Glutamatergic neuron (in vitro differentiated cells): ENCODE results near the gene CNTN1. TPM values are rescaled to one million over a fixed set of nuclear protein-coding genes. Genes with fewer than 3 reads are reported as not detected.
A peak's percentile ranks its signal among the peaks of the same experiment; 100 is the strongest.

Experiments used
- DNase-seq: peaks from one replicate; pipeline ENCODE4 v3.0.0; 2022
- H3K27ac Mint-ChIP-seq: one replicate; pipeline ENCODE4 v1.8.0; 2020; ENCODE audit warnings: mild to moderate bottlenecking, mixed read lengths, inconsistent platforms; ENCODE audit not compliant: unreplicated experiment
- H3K27me3 Mint-ChIP-seq: one replicate; pipeline ENCODE4 v1.8.0; 2020; ENCODE audit warnings: mild to moderate bottlenecking, moderate library complexity, mixed read lengths, inconsistent platforms; ENCODE audit not compliant: unreplicated experiment
- H3K36me3 Mint-ChIP-seq: one replicate; pipeline ENCODE4 v1.8.0; 2020; ENCODE audit warnings: mild to moderate bottlenecking, mixed read lengths, inconsistent platforms; ENCODE audit not compliant: unreplicated experiment
- H3K4me1 Mint-ChIP-seq: one replicate; pipeline ENCODE4 v1.8.0; 2020; ENCODE audit warnings: mild to moderate bottlenecking, low read depth, mixed read lengths, inconsistent platforms; ENCODE audit not compliant: unreplicated experiment
- H3K4me3 Mint-ChIP-seq: one replicate; pipeline ENCODE4 v1.8.0; 2020; ENCODE audit warnings: mild to moderate bottlenecking, mixed read lengths, inconsistent platforms; ENCODE audit not compliant: unreplicated experiment
- H3K9me3 Mint-ChIP-seq: one replicate; pipeline ENCODE4 v1.8.0; 2020; ENCODE audit warnings: mild to moderate bottlenecking, moderate library complexity, mixed read lengths, inconsistent platforms; ENCODE audit not compliant: unreplicated experiment
- CTCF ChIP-seq: fragments of 200-600 bp; sonication (generic); IDR thresholded peaks from one replicate; pipeline ENCODE4 v1.5.0; 2021; ENCODE audit not compliant: partially characterized antibody, unreplicated experiment
- total RNA-seq: library from RNA; stranded (reverse); fragmentation: NEBNext Ultra II Directional; extraction: Animal tissue kit (Norgen Biotek cat#: 25700); gene quantifications from one replicate; pipeline ENCODE4 v1.2.1, GENCODE V29; 2021; ENCODE audit not compliant: unreplicated experiment

The CNTN1 gene
- total RNA-seq, 1 donor from 2014 or later = 81.4 TPM

- H3K27me3 Mint-ChIP-seq = no peaks in the 10 kb centered on the region
- H3K36me3 Mint-ChIP-seq = no peaks in the 10 kb centered on the region
- no peak for DNase-seq
- peaks cover 11% of the 10 kb centered on the region for H3K4me1 Mint-ChIP-seq
- TF ChIP-seq CTCF = no peak
- H3K27ac Mint-ChIP-seq = no peak overlapping the region
- no peak overlapping the region for H3K4me3 Mint-ChIP-seq
- H3K9me3 Mint-ChIP-seq = no peaks in the 10 kb centered on the region
Measured at GRCh38 chr12:40915172-40915571, 222.9 kb downstream of the CNTN1 start.

GRCh38 chr12:40917561-40917960 lies 225.3 kb downstream of the CNTN1 start:
- H3K27ac Mint-ChIP-seq = no peak overlapping the region

GRCh38 chr12:40921563-40922163 lies 229.4 kb downstream of the CNTN1 start:
- DNase-seq = no peak

More at GRCh38 chr12:40917561-40917960, 225.3 kb downstream of the CNTN1 start:
- H3K36me3 Mint-ChIP-seq = no peaks in the 10 kb centered on the region
- peaks cover 11% of the 10 kb centered on the region for H3K4me1 Mint-ChIP-seq
- no peak overlapping the region for H3K4me3 Mint-ChIP-seq
- H3K9me3 Mint-ChIP-seq = no peaks in the 10 kb centered on the region
- no peak for TF ChIP-seq CTCF
- no peaks in the 10 kb centered on the region for H3K27me3 Mint-ChIP-seq
- no peak for DNase-seq

GRCh38 chr12:40937891-40938290 lies 245.7 kb downstream of the CNTN1 start:
- no peak for TF ChIP-seq CTCF
- no peak for DNase-seq
- Mint-ChIP-seq H3K9me3 (no peaks in the 10 kb centered on the region), H3K27ac (no peak overlapping the region), H3K36me3 (no peaks in the 10 kb centered on the region), H3K4me3 (no peak overlapping the region), H3K4me1 (no peaks in the 10 kb centered on the region), H3K27me3 (no peaks in the 10 kb centered on the region)

More at GRCh38 chr12:40921563-40922163, 229.4 kb downstream of the CNTN1 start:
- H3K36me3 Mint-ChIP-seq = no peaks in the 10 kb centered on the region
- TF ChIP-seq CTCF = peak; percentile 86
- H3K27ac Mint-ChIP-seq = no peak overlapping the region
- H3K27me3 Mint-ChIP-seq = no peaks in the 10 kb centered on the region
- peaks cover 6% of the 10 kb centered on the region for H3K4me1 Mint-ChIP-seq
- no peak overlapping the region for H3K4me3 Mint-ChIP-seq
- H3K9me3 Mint-ChIP-seq = no peaks in the 10 kb centered on the region

- no peak for DNase-seq
- no peak overlapping the region for H3K4me3 Mint-ChIP-seq
- H3K9me3 Mint-ChIP-seq = no peaks in the 10 kb centered on the region
- H3K27me3 Mint-ChIP-seq = no peaks in the 10 kb centered on the region
- no peak for TF ChIP-seq CTCF
- H3K4me1 Mint-ChIP-seq = no peaks in the 10 kb centered on the region
- no peaks in the 10 kb centered on the region for H3K36me3 Mint-ChIP-seq
- no peak overlapping the region for H3K27ac Mint-ChIP-seq
Measured at GRCh38 chr12:40942326-40942725, 250.1 kb downstream of the CNTN1 start.
